ENCODE measurements around the gene SLC25A4.

The SLC25A4 gene

DNA sequence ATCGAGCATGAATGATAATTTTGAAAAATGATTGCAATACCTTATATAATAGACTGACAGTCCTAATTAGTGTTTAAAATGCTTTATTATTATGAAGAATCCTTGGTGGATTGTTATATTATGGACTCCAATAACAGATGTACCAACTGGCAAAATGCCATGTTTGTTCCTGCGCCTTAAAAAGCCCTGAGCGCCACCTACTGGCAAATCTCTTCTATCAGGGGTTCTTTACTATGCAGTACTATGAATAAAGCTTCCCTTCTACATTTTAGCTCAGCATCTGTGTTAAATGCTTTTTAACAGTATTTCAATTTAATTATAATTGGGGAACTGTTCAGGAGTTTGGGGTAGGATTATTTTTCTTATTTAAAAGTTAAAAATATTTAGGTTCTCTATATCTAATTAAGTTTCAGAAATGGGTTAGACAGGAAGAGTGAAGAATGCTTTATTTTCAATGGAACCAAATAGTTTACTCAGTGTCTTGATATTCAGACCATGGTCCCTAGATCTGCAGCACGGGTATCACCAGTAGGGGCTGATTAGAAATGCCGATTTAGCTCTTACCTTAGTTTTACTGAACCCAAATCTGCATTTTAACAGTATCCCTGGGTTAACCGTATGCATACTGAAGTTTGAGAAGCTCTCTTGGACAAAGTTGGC lies 40.7 kb downstream of the SLC25A4 start:
- TF ChIP-seq, protein P1, sequence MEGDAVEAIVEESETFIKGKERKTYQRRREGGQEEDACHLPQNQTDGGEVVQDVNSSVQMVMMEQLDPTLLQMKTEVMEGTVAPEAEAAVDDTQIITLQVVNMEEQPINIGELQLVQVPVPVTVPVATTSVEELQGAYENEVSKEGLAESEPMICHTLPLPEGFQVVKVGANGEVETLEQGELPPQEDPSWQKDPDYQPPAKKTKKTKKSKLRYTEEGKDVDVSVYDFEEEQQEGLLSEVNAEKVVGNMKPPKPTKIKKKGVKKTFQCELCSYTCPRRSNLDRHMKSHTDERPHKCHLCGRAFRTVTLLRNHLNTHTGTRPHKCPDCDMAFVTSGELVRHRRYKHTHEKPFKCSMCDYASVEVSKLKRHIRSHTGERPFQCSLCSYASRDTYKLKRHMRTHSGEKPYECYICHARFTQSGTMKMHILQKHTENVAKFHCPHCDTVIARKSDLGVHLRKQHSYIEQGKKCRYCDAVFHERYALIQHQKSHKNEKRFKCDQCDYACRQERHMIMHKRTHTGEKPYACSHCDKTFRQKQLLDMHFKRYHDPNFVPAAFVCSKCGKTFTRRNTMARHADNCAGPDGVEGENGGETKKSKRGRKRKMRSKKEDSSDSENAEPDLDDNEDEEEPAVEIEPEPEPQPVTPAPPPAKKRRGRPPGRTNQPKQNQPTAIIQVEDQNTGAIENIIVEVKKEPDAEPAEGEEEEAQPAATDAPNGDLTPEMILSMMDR (IDR thresholded peaks at IDR 0.05; ENCODE audit: extremely low read depth, missing control alignments), result peak; percentile 56
- DNase-seq (ENCODE audit: low spot score), result peak; percentile 58

DNA sequence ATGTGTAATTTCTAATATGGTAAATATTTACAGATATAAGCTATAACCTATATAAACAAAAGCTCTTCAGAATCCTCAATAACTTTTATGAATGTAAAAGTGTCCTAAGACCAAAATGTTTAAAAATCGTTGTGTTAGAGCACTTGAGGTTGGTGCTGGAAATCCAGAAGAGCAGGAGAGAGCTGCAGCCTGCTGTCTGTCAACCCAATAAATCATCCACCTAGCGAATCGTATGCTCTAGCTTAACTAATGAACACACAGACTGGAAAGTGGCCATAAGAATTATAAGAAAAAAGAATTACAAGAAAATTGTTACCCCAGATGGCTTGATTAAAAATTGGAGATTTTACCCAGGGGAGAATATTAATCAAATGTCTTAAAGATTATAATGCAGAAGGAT lies 43.7 kb downstream of the SLC25A4 start:
- TF ChIP-seq, protein P1 (IDR thresholded peaks at IDR 0.05; ENCODE audit: extremely low read depth, missing control alignments), result no peak
- no peak for DNase-seq (ENCODE audit: low spot score)

DNA sequence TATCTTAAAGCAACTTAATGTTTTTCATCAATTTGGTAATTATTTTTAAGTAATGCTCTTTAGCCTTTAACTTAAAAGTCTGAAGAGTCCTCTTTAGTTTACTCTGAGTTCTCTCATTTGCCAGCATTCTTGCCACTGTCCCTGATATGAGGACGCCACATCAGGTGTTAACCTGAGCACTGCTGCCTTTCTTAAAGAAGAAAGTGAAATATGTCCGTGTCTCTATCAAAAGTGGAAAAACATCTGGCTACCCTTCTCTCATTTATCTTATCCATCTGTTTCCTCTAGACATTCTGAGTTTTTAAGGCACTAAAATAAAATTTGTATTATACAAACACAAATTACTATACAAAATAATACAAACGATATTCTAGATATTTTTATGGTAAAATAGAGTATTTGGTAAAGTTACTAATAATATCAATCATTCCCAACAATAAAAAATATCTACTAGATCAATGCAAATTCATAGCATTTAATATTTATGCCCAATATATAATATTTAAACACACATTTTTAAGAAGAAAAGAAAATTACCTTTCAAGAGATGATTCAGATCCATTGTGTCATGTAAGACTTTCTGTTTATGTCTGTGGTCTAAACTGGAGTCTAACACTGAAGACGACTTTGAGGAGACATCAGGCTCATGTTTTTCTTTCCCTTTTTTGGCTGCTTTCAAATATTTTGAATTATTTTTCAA lies 46.7 kb downstream of the SLC25A4 start:
- DNase-seq (ENCODE audit: low spot score), result no peak
- TF ChIP-seq, protein P1 (IDR thresholded peaks at IDR 0.05; ENCODE audit: extremely low read depth, missing control alignments), result no peak

DNA sequence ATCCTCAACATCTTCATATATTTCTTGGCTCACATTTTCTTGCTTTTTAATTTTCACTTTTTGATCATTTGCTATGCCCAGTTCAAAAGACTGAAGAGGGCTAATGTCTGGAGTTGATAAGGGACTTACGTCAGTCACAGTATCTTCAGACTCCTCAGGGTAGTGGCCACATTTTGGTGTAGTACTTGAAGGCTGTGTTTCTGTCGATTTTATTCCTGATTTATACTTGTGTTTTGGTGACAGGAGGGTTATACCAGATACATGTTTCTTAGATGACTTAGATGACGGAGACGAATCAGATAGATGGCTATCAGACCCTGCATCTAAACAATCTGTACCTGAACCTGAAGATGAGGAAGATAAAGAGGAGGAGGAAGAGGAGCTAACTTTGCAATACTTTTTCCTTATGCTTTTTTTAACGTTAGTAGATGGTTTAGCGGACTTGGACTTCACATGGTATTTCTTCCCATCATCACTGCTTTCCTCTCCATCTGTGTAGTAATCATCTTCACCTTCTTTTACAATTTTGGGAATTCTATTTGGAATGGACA lies 47.3 kb downstream of the SLC25A4 start:
- DNase-seq (ENCODE audit: low spot score), result no peak
- TF ChIP-seq, protein P1 (IDR thresholded peaks at IDR 0.05; ENCODE audit: extremely low read depth, missing control alignments), result no peak

DNA sequence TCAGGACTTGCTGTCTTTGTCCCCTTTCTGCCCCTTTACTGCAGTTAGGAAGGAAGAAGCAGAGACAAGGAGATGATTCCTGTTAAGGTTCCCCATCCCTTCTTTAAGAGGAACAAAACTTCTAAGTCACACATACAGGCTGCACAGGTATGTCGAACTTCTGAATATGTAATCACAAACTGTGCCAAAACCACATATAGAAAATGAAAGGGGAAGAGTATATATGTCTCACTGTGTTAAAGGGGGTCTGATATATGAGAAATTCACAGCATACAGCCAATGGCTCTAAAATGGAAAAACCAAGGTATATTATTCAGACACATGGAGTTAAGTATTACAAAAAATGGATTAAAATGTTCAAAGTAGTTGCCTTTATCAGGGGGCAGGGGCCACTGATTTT lies 49.0 kb downstream of the SLC25A4 start:
- TF ChIP-seq, protein P1 (IDR thresholded peaks at IDR 0.05; ENCODE audit: extremely low read depth, missing control alignments), result no peak
- peak; percentile 40 for DNase-seq (ENCODE audit: low spot score)

DNA sequence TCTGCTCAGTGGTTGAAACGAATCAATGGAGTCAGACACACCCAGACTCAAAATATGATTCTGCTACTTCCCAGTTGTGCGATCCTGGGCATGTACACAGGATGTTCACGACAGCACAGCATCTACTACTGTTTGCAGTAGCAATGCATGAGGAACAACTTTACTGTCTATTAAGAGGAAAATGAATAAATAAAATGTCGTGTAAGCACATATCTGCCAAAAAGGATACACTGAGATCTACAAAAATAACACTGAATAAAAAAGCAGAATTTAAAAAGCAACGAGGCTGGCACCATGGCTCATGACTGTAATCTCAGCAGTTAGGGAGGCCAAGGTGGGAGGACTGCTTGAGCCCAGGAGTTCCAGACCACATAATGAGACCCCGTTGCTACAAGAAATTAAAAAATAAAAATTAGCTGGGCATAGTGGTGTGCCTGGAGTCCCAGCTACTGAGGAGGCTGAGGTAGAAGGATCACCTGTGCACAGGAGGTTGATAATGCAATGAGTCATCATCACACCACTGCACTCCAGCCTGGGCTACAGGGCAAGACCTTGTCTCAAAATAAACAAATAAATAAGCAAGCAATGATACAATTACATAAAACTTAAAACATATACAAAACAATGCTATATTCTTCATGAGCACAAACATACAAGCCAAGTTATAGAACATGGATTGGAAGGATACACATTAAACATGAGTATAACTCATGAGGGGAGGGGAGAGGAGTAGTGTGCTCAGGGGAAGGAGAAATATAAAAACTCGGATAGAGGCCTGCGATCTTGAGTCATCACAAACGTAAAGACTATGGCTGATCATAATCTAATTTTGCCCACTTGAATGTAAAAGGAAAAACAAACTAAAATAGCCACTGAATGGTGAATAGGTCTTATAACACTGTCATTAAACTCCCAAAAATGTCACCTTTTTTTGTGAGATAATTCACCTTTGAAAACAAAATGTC lies 52.1 kb downstream of the SLC25A4 start:
- DNase-seq (ENCODE audit: low spot score), result no peak
- TF ChIP-seq, protein P1 (IDR thresholded peaks at IDR 0.05; ENCODE audit: extremely low read depth, missing control alignments), result no peak
